PC-9 (cell line): ENCODE results near the gene AP1G2.

Experiments used
- CTCF ChIP-seq: fragments of 200-600 bp; sonication (generic); conservative IDR thresholded peaks from 2 replicates; pipeline ENCODE4 v1.6.1; 2017; ENCODE audit warnings: mixed run types, antibody characterized with exemption, mild to moderate bottlenecking, moderate library complexity
- EZH2 ChIP-seq: fragments of 200-600 bp; sonication (generic); IDR thresholded peaks from 2 replicates; pipeline ENCODE4 v1.8.0; 2017; ENCODE audit warnings: antibody characterized with exemption, low read depth

- TF ChIP-seq CTCF (no peak), EZH2 (no peak)
These were observed 809 bp downstream of the AP1G2 start for GRCh38 chr14:23566778-23567185.
